Psoas muscle (tissue), 8 donors: ENCODE results near the gene SAT1. TPM values are rescaled to one million over a fixed set of nuclear protein-coding genes. Genes with fewer than 3 reads are reported as not detected.

Experiments used
- ATAC-seq, 4 donors: fragments of 200-7000 bp; cut with Tn5 transposase; one replicate each; pipeline ENCODE4 v1.9.1; 2020; ENCODE audit warnings: moderate library complexity in 3 of 4, mild to moderate bottlenecking in 2 of 4
- DNase-seq, 2 donors: peaks; one replicate each; pipeline ENCODE4 v3.0.0-alpha.2; 2020
- H3K27ac ChIP-seq: fragments of 200-600 bp; one replicate; pipeline ENCODE4 v1.8.0; 2022
- H3K27me3 ChIP-seq, 3 donors: fragments of 200-600 bp in 1 of 3; one replicate each; pipeline versions ENCODE4 v1.6.1 to v1.8.0; 2013 to 2022; ENCODE audit warnings: low read length in 2 of 3, mild to moderate bottlenecking in 2 of 3, moderate library complexity in 1 of 3; ENCODE audit not compliant: insufficient read depth in 3 of 3
- H3K36me3 ChIP-seq, 2 donors: fragments of 200-600 bp in 1 of 2; one replicate each; pipeline versions ENCODE4 v1.6.1 to v1.8.0; 2013 to 2022; ENCODE audit warnings: low read depth in 1 of 2, mild to moderate bottlenecking in 1 of 2, moderate library complexity in 1 of 2; ENCODE audit not compliant: insufficient read depth in 1 of 2
- H3K4me1 ChIP-seq: fragments of 200-600 bp; one replicate; pipeline ENCODE4 v1.8.0; 2022
- H3K4me3 ChIP-seq: fragments of 200-600 bp; one replicate; pipeline ENCODE4 v1.8.0; 2022; ENCODE audit warnings: mild to moderate bottlenecking
- H3K9me3 ChIP-seq: fragments of 200-600 bp; one replicate; pipeline ENCODE4 v1.8.0; 2022
- CTCF ChIP-seq: fragments of 200-600 bp; IDR thresholded peaks from one replicate; pipeline ENCODE4 v1.8.0; 2022; ENCODE audit warnings: antibody characterized with exemption
- WGBS, 3 donors: extraction: QIAGEN DNeasy Blood & Tissue Kit; methylation state at CpG; one replicate each; pipeline versions ENCODE4 v1.1.6 to v1.1.7; 2013; 5-methylcytosine and 5-hydroxymethylcytosine counted together
- intact Hi-C, 2 donors: fragments of 100-400 bp; cut with DNase I; formaldehyde crosslinking; loops; one replicate each; pipeline versions ENCODE4 v1.11.0 to v1.14.2; 2022
- long read RNA-seq, 2 donors: library from polyadenylated mRNA; unstranded; transcript quantifications; one replicate each; pipeline ENCODE4 v2.0.0, GENCODE V29; 2021
- polyA plus RNA-seq, 3 donors: library from polyadenylated mRNA; stranded (reverse); fragments of 200-250 nt; gene quantifications; one replicate each; pipeline ENCODE4 v1.2.3, GENCODE V29; 2013
- total RNA-seq, 4 donors: library from RNA; stranded (reverse); fragmentation: NEBNext Ultra II Directional in 2 of 4; extraction: Animal tissue kit (Norgen Biotek cat#: 25700) in 2 of 4; gene quantifications; one replicate each; pipeline versions ENCODE4 v1.2.1 to v1.2.4, GENCODE V29; 2021 to 2023
- donor health status: healthy with polysubstance abuse.
- donor health status: DM: no; HTN: no; CAD: no; lungs with moderate emphysema.
- donor health status: Bipolar disorder and iron deficiency.
- donor health status: healthy.
- donor health status: DM: yes; HTN: yes; CAD: no.
- donor health status: DM: no; HTN: no; CAD: no.
- donor health status: DM: no; HTN: no; CAD: no.
- donor health status: DM: yes; HTN: yes; CAD: no.

SAT1 gene
- total RNA-seq: 100 to 1,000 TPM in 1 of 4 donors, 10 to 100 TPM in 3; 20.7 to 129 (median 41.7) TPM
- polyA plus RNA-seq: 100 to 1,000 TPM in 1 of 3 donors, 10 to 100 TPM in 2; 42.1 to 109 (median 85.4) TPM
- long read RNA-seq, donor 1, transcript SAT1-204 (6 exons, 1,065 nt): major isoform, 36 of 80 reads
- long read RNA-seq, donor 1, transcript SAT1-209 (7 exons, 1,135 nt): minor isoform, 21 of 80 reads
- long read RNA-seq, donor 1, partial matches to known transcripts: 1 of 80 reads
- long read RNA-seq, donor 1, other reads (novel, unspliced or antisense): 19 of 80 reads
- long read RNA-seq, donor 2, transcript SAT1-204 (6 exons, 1,065 nt): major isoform, 28 of 42 reads
- long read RNA-seq, donor 2, partial matches to known transcripts: 0 of 42 reads
- long read RNA-seq, donor 2, other reads (novel, unspliced or antisense): 10 of 42 reads

DNA sequence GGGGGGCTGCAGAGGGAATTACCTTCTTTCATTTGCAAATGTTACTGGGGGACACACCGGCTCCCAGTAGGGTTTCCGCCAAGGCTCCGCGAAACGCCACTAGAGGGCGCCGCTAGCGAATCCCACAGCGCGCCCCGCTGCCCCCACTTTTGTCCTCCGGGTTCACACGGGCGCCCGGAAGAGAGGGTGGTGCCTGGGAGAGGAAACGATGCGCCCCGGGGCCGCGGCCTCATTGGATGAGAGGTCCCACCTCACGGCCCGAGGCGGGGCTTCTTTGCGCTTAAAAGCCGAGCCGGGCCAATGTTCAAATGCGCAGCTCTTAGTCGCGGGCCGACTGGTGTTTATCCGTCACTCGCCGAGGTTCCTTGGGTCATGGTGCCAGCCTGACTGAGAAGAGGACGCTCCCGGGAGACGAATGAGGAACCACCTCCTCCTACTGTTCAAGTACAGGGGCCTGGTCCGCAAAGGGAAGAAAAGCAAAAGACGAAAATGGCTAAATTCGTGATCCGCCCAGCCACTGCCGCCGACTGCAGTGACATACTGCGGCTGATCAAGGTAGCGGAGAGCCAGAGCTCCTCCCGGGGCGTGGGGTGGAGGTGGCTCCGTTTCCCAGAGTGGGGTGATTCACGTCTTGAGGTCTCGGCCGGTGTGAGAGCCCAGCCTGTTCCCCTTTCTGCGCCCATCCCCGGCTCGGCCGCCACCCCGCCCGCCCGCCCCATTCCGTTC, at the start of gene SAT1:
Gene SAT1 (plus strand): TSS at position 311 of the 726 bp plus-strand sequence. CDS start 179 bp downstream, at position 490.
- ATAC-seq (peak; percentile 95 to 97 (median 96)), DNase-seq (peak; percentile 94 to 98)
- Histone ChIP-seq H3K4me3 (peak within 1 kb of the TSS; percentile 82), H3K9me3 (no peaks in the 10 kb centered on the region), H3K4me1 (no peaks in the 10 kb centered on the region), H3K36me3 (peaks cover 0 to 9% of the 10 kb centered on the region in 2 donors), H3K27me3 (no peaks in the 10 kb centered on the region), H3K27ac (peak within 1 kb of the TSS; percentile 88)
- peak; percentile 73 for TF ChIP-seq CTCF
- intact Hi-C loops: loop anchor here (2.0 to 10.0 kb wide), 4 partner anchors 41 to 232 kb away; partner anchors contain the start of gene ACOT9 (in 1 of the 2)
- 0 to 28% (median 1%) methylated on average over 25 to 58 of the region's 58 CpGs for WGBS, 3 donors

DNA sequence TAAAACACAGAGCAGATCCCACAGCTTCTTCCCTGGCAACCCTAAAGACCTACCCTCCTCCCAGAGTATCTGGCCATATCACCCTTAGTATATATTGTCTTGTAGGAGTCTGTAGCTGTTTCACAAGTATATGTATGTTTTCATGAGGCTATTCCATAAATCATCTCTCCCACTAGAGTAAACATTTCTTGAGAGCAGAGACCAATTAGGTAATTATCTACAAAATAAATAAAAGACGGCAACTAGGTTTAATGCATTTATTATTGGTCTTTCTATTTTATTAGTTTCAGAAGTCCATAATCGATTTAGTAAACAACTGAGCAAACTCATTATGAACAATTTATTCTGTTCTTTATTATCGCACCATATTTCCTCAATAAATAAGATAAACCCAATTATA, 46.9 kb upstream of the SAT1 start:
- DNase-seq (no peak), ATAC-seq (no peak)
- no peak overlapping the region for H3K4me3 ChIP-seq
- intact Hi-C loops: no loop called here
- no peaks in the 10 kb centered on the region for H3K27me3 ChIP-seq
- no peak overlapping the region for H3K27ac ChIP-seq
- WGBS, 3 donors: 66 to 93% (median 86%) methylated on average over 3 of the region's 3 CpGs
- H3K36me3 ChIP-seq: peaks cover 0 to 33% of the 10 kb centered on the region in 2 donors
- H3K9me3 ChIP-seq: no peaks in the 10 kb centered on the region
- no peaks in the 10 kb centered on the region for H3K4me1 ChIP-seq
- no peak for TF ChIP-seq CTCF

DNA sequence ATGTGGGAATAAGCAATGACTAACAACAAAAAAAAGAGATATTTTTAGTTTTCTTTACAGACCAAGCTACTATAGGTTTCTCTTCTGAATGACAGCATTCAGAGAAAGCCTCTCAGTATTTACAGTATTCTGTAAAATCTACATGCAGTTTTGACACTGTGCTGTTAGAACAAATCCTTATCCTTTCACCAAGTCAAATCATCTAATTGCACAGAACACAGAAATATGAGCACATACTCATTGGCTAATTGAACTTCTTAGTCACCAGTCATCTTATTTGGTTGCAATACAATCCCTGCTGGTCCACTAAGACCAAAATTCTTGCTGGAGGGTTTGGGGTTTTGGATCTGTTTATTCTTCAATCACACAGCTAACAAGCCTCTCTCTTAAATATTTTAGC, 45.6 kb upstream of the SAT1 start:
- ATAC-seq: no peak
- Histone ChIP-seq H3K36me3 (peaks cover 0 to 19% of the 10 kb centered on the region in 2 donors), H3K4me3 (no peak overlapping the region), H3K27me3 (no peaks in the 10 kb centered on the region), H3K27ac (no peak overlapping the region), H3K9me3 (no peaks in the 10 kb centered on the region), H3K4me1 (no peaks in the 10 kb centered on the region)
- DNase-seq: no peak
- no peak for TF ChIP-seq CTCF
- intact Hi-C loops: no loop called here

DNA sequence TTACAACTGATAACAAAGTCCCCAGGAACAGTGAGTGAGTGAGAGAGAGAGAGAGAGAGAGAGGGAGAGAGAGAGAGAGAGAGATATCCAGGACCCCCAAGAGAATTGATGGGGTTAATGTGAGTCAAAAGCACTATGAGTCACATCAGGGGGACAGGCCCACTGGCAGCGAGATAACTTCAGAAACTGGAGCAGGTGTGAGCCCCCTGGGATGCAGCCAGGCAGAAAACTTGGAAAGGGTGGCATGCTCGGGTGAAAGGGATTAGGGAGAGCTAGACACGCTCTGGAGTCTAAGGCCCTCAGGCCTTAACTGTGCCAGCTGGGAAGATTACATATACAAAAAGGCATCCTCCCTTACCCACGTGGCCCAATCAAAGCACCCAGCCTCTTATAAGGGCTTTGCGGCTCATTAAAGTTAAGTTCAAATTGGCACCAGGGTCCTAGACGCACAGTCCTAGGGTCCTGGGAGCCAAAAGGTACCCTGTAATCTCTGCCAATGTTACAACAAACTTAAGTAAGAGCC, 40.7 kb upstream of the SAT1 start:
- no peak for TF ChIP-seq CTCF
- H3K4me1 ChIP-seq: no peaks in the 10 kb centered on the region
- H3K36me3 ChIP-seq: no peaks in the 10 kb centered on the region
- H3K9me3 ChIP-seq: no peaks in the 10 kb centered on the region
- DNase-seq: peak; percentile 33 to 80
- H3K27me3 ChIP-seq: no peaks in the 10 kb centered on the region
- H3K4me3 ChIP-seq: peak overlapping the region; percentile 79
- intact Hi-C loops: loop anchor here in 1 of 2 donors (2.0 to 5.0 kb wide), 2 partner anchors 40 to 159 kb away; partner anchors contain the start of gene SAT1
- 0 to 18% (median 0%) methylated on average over 5 to 6 of the region's 6 CpGs for WGBS, 3 donors
- peak; percentile 79 to 89 (median 84) for ATAC-seq
- peak overlapping the region; percentile 98 for H3K27ac ChIP-seq
